Body of pancreas (tissue), 4 donors: ENCODE data around the gene DLGAP1.

Experiments
- POLR2A ChIP-seq, 3 donors: fragments of 450-650 bp; IDR thresholded peaks; one replicate each; pipeline ENCODE4 v1.6.1; 2016; ENCODE audit warnings: antibody characterized with exemption in 3 of 3, mild to moderate bottlenecking in 2 of 3
- TF ChIP-seq, protein P1 (sequence below), 7 experiments: fragments of 450-650 bp in 4 of 7; fragments of 200-600 bp in 3 of 7; sonication (generic) in 3 of 7; IDR thresholded peaks; one replicate each; pipeline ENCODE4 v1.5.1; 2016 to 2019; ENCODE audit warnings: antibody characterized with exemption in 7 of 7

DNA sequence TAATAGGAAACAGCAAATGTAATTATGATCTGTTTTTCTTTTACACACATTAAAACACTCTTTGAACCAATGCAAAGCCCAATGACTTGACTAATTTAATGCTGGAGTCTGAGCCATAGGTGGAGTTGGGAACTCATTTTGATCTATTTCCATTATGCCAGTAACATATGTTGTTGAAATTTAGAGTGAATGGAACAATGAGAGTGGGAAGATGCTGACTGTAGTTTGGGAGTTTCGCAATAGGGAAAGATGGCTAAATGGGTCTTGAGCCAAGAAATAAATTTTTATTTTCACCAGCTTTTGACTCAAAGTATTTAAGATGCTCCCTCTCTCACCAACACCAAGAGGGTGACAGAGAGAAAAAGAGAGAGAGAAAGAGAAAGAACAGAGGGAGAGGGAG is 246.7 kb downstream of the DLGAP1 start:
- no peak for TF ChIP-seq POLR2A (IDR thresholded peaks at IDR 0.05)
- TF ChIP-seq, protein P1, sequence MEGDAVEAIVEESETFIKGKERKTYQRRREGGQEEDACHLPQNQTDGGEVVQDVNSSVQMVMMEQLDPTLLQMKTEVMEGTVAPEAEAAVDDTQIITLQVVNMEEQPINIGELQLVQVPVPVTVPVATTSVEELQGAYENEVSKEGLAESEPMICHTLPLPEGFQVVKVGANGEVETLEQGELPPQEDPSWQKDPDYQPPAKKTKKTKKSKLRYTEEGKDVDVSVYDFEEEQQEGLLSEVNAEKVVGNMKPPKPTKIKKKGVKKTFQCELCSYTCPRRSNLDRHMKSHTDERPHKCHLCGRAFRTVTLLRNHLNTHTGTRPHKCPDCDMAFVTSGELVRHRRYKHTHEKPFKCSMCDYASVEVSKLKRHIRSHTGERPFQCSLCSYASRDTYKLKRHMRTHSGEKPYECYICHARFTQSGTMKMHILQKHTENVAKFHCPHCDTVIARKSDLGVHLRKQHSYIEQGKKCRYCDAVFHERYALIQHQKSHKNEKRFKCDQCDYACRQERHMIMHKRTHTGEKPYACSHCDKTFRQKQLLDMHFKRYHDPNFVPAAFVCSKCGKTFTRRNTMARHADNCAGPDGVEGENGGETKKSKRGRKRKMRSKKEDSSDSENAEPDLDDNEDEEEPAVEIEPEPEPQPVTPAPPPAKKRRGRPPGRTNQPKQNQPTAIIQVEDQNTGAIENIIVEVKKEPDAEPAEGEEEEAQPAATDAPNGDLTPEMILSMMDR (IDR thresholded peaks at IDR 0.05), result no peak
